T47D (cell line): ENCODE measurements around the gene PDLIM7.

Experiments
- DNase-seq, 2 experiments: peaks; one replicate each; pipeline versions ENCODE4 v3.0.0 to v3.0.0-alpha.2; 2011 to 2012; ENCODE audit warnings: low read depth in 1 of 2, low spot score in 1 of 2
- JUND ChIP-seq: IDR thresholded peaks from 2 replicates; pipeline ENCODE4 v1.6.1; 2012; ENCODE audit warnings: low read depth
- in situ Hi-C: cut with HindIII; loops from 2 replicates; pipeline ENCODE4 v1.10.0; 2016; ENCODE audit warnings: low sequenced_read_pairs, low pct_unique_long_range_greater_than_20kb

PDLIM7 gene

GRCh38 chr5:177468685-177469628 is 28.4 kb downstream of the PDLIM7 start:
- peak in 1 of 2 experiments; percentile 53 for DNase-seq
- in situ Hi-C loops, result no loop called here
- TF ChIP-seq JUND, result no peak

- DNase-seq, result no peak
- in situ Hi-C loops, result no loop called here
- no peak for TF ChIP-seq JUND
Observed at GRCh38 chr5:177468329-177468684, 29.1 kb downstream of the PDLIM7 start.

- in situ Hi-C loops, result no loop called here
- no peak for TF ChIP-seq JUND
Observed at GRCh38 chr5:177467436-177467835, 30.0 kb downstream of the PDLIM7 start.

GRCh38 chr5:177466861-177467260 is 30.5 kb downstream of the PDLIM7 start:
- in situ Hi-C loops, result no loop called here
- no peak for TF ChIP-seq JUND
- DNase-seq, result no peak

More at GRCh38 chr5:177467436-177467835, 30.0 kb downstream of the PDLIM7 start:
- no peak for DNase-seq

- no peak for DNase-seq
- no peak for TF ChIP-seq JUND
- in situ Hi-C loops, result no loop called here
Observed at GRCh38 chr5:177465044-177465443, 32.4 kb downstream of the PDLIM7 start.

- in situ Hi-C loops, result no loop called here
- TF ChIP-seq JUND, result no peak
- no peak for DNase-seq
Observed at GRCh38 chr5:177462021-177462670, 35.3 kb downstream of the PDLIM7 start.

- no peak for DNase-seq
- no peak for TF ChIP-seq JUND
- in situ Hi-C loops, result no loop called here
Observed at GRCh38 chr5:177459819-177460628, 37.4 kb downstream of the PDLIM7 start.

- DNase-seq, result no peak
- no peak for TF ChIP-seq JUND
- in situ Hi-C loops, result no loop called here
Observed at GRCh38 chr5:177459357-177459756, 38.0 kb downstream of the PDLIM7 start.

GRCh38 chr5:177458912-177459350 is 38.5 kb downstream of the PDLIM7 start:
- peak in 1 of 2 experiments; percentile 44 for DNase-seq
- in situ Hi-C loops, result no loop called here
- no peak for TF ChIP-seq JUND

GRCh38 chr5:177457852-177458681 is 39.3 kb downstream of the PDLIM7 start:
- in situ Hi-C loops, result no loop called here

GRCh38 chr5:177456976-177457851 is 40.2 kb downstream of the PDLIM7 start:
- no peak for TF ChIP-seq JUND
- in situ Hi-C loops, result no loop called here
- peak; percentile 97 to 98 for DNase-seq

More at GRCh38 chr5:177457852-177458681, 39.3 kb downstream of the PDLIM7 start:
- TF ChIP-seq JUND, result no peak
- no peak for DNase-seq
